Endothelial cell of umbilical vein (primary cell): ENCODE measurements around the gene BCAN. TPM values are rescaled to one million over a fixed set of nuclear protein-coding genes. Genes with fewer than 3 reads are reported as not detected.

Experiments used
- BruUV-seq: library from RNA; stranded (reverse); fragments of 400-500 nt; replicated peaks from 2 replicates; lab custom pipeline; 2021; lab: Mats Ljungman, UMichigan
- CTCF ChIA-PET: fragments of 300-600, 350-600 bp; sonication (Branson Sonifier 250); formaldehyde crosslinking; loops from one replicate; lab custom pipeline; 2021; ENCODE audit warnings: antibody characterized with exemption, inconsistent platforms; lab: Charles Lee
- POLR2A ChIA-PET: fragments of 300-600, 350-600 bp; sonication (Branson Sonifier 250); formaldehyde crosslinking; loops from one replicate; lab custom pipeline; 2021; ENCODE audit warnings: antibody characterized with exemption, inconsistent platforms; lab: Charles Lee
- DNase-seq: peaks from one replicate; pipeline ENCODE4 v3.0.0-alpha.2; 2011; ENCODE audit warnings: low read depth, low spot score
- FAIRE-seq: peaks from 2 replicates; lab custom pipeline; 2011; peaks lifted over from hg19 to GRCh38; lab: Jason Lieb, UNC
- H2AFZ ChIP-seq: 2 replicates; pipeline ENCODE4 v1.6.0; 2012; ENCODE audit warnings: low read depth, low read length, control low read depth, inconsistent platforms
- H3K27ac ChIP-seq: 2 replicates; pipeline ENCODE4 v1.5.1; 2011; ENCODE audit warnings: low read depth, mild to moderate bottlenecking, control low read depth, low read length, moderate library complexity; ENCODE audit not compliant: insufficient read depth
- H3K27me3 ChIP-seq, 2 experiments: 2 replicates each; pipeline versions ENCODE4 v1.6.0 to v1.6.1; 2011; ENCODE audit warnings: low read length in 2 of 2, mixed read lengths in 1 of 2; ENCODE audit not compliant: control insufficient read depth in 2 of 2, insufficient read depth in 2 of 2
- H3K36me3 ChIP-seq, 2 experiments: 2 replicates in 1 of 2; 3 replicates in 1 of 2; pipeline ENCODE4 v1.5.1; 2011; ENCODE audit warnings: low read length in 2 of 2, mild to moderate bottlenecking in 1 of 2, moderate library complexity in 1 of 2; ENCODE audit not compliant: control insufficient read depth in 2 of 2, insufficient read depth in 2 of 2; ENCODE audit errors: extremely low read depth in 1 of 2
- H3K4me1 ChIP-seq: 3 replicates; pipeline ENCODE4 v1.5.1; 2011; ENCODE audit warnings: mild to moderate bottlenecking, low read length; ENCODE audit not compliant: control insufficient read depth, insufficient read depth; ENCODE audit errors: extremely low read depth
- H3K4me2 ChIP-seq: 2 replicates; pipeline ENCODE4 v1.6.1; 2011; ENCODE audit warnings: low read length, control low read depth, mixed read lengths; ENCODE audit not compliant: insufficient read depth
- H3K4me3 ChIP-seq, 3 experiments: fragments of 200-600 bp in 1 of 3; sonication (generic), shearing (Covaris generic) in 1 of 3; replicated peaks in 1 of 3; 2 replicates each; pipeline ENCODE4 v1.5.1; 2011 to 2016; ENCODE audit warnings: control low read depth in 3 of 3, low read length in 3 of 3, mild to moderate bottlenecking in 2 of 3, inconsistent platforms in 1 of 3, low read depth in 1 of 3, moderate library complexity in 1 of 3; ENCODE audit not compliant: insufficient read depth in 1 of 3
- H3K79me2 ChIP-seq: 2 replicates; pipeline ENCODE4 v1.6.0; 2012; ENCODE audit warnings: low read length, inconsistent platforms; ENCODE audit not compliant: control insufficient read depth, insufficient read depth
- H3K9ac ChIP-seq: replicated peaks from 2 replicates; pipeline ENCODE3; 2011; ENCODE audit warnings: low read length, control low read depth; ENCODE audit not compliant: insufficient read depth; ENCODE audit errors: extremely low read depth
- H3K9me1 ChIP-seq: replicated peaks from 3 replicates; pipeline ENCODE4 v1.6.0; 2011; ENCODE audit warnings: mild to moderate bottlenecking, low read length; ENCODE audit not compliant: control insufficient read depth, insufficient read depth; ENCODE audit errors: extremely low read depth
- H3K9me3 ChIP-seq: replicated peaks from 2 replicates; pipeline ENCODE4 v1.5.1; 2012; ENCODE audit warnings: low read length, inconsistent platforms; ENCODE audit not compliant: control insufficient read depth, insufficient read depth
- H4K20me1 ChIP-seq: replicated peaks from 2 replicates; pipeline ENCODE3; 2011; ENCODE audit warnings: mild to moderate bottlenecking, low read length; ENCODE audit not compliant: control insufficient read depth, insufficient read depth; ENCODE audit errors: extremely low read depth
- EZH2 ChIP-seq: IDR thresholded peaks from 2 replicates; pipeline ENCODE4 v1.6.1; 2012; ENCODE audit warnings: borderline replicate concordance, low read depth, mild to moderate bottlenecking, moderate library complexity, low read length, inconsistent platforms; ENCODE audit not compliant: severe bottlenecking
- FOS ChIP-seq: IDR thresholded peaks from 2 replicates; pipeline ENCODE4 v1.6.1; 2011; ENCODE audit warnings: mild to moderate bottlenecking, low read length, moderate library complexity, borderline replicate concordance; ENCODE audit not compliant: insufficient read depth
- GATA2 ChIP-seq: IDR thresholded peaks from 2 replicates; pipeline ENCODE4 v1.7.0; 2011; ENCODE audit warnings: low read depth, mild to moderate bottlenecking, moderate library complexity, mixed read lengths, low read length; ENCODE audit not compliant: insufficient read length, insufficient read depth
- JUN ChIP-seq: IDR thresholded peaks from 2 replicates; pipeline ENCODE4 v1.6.1; 2011; ENCODE audit warnings: borderline replicate concordance, low read depth; ENCODE audit not compliant: insufficient read length, insufficient read depth
- MAX ChIP-seq: IDR thresholded peaks from 2 replicates; pipeline ENCODE4 v1.6.1; 2011; ENCODE audit not compliant: insufficient read depth, insufficient read length
- MYC ChIP-seq: IDR thresholded peaks from one replicate; pipeline ENCODE4 v1.6.1; 2011; ENCODE audit warnings: mild to moderate bottlenecking, low read depth, low read length
- POLR2A ChIP-seq: IDR thresholded peaks from 2 replicates; pipeline ENCODE4 v1.6.1; 2012; ENCODE audit warnings: low read depth, mild to moderate bottlenecking, control low read depth, low read length
- POLR2AphosphoS5 ChIP-seq: IDR thresholded peaks from 2 replicates; pipeline ENCODE4 v1.6.1; 2012; ENCODE audit warnings: low read depth, mild to moderate bottlenecking, control low read depth, low read length, moderate library complexity; ENCODE audit not compliant: insufficient read depth
- dilution Hi-C: fragments of 300-500 bp; cut with MboI; formaldehyde crosslinking; loops from one replicate; pipeline ENCODE4 v1.15.0; 2019; ENCODE audit warnings: low sequenced_read_pairs; ENCODE audit not compliant: extremely low pct_ligation_motif_present
- intact Hi-C: fragments of 100-400 bp; cut with micrococcal nuclease; formaldehyde crosslinking; loops from one replicate; pipeline ENCODE4 v1.10.0; 2022
- polyA plus RNA-seq, 4 experiments: library from polyadenylated mRNA; depleted of rRNA in 3 of 4; stranded (reverse) in 3 of 4; unstranded in 1 of 4; fragments of >200 nt; gene quantifications; 2 replicates each; pipeline versions ENCODE4 v1.2.1 to v1.2.3, GENCODE V29; 2011 to 2012; ENCODE audit warnings: missing spikeins in 1 of 4
- total RNA-seq: library from RNA; stranded (reverse); gene quantifications from 2 replicates; pipeline ENCODE4 v1.2.3, GENCODE V29; 2021
- TF ChIP-seq, protein P1 (sequence below), 2 donors: IDR thresholded peaks; 1 replicate in 1 of 2; 2 replicates in 1 of 2; pipeline ENCODE4 v1.5.1; 2011; ENCODE audit warnings: low read length in 2 of 2, mild to moderate bottlenecking in 2 of 2, moderate library complexity in 2 of 2, control low read depth in 1 of 2, inconsistent platforms in 1 of 2, low read depth in 1 of 2; ENCODE audit not compliant: insufficient read depth in 1 of 2; ENCODE audit errors: extremely low read depth in 1 of 2

The BCAN gene
- total and polyA plus RNA-seq, 2 donors (not counting 3 experiments of a cell fraction or from before 2014, with no cell fraction given) = 0.15 TPM; not detected in 1

GRCh38 chr1:156655904-156656516, 14.1 kb downstream of the BCAN start:
- TF ChIP-seq POLR2AphosphoS5 (no peak), MAX (no peak), MYC (no peak), EZH2 (no peak), POLR2A (no peak), GATA2 (no peak), JUN (no peak), FOS (no peak)
- TF ChIP-seq, protein P1, sequence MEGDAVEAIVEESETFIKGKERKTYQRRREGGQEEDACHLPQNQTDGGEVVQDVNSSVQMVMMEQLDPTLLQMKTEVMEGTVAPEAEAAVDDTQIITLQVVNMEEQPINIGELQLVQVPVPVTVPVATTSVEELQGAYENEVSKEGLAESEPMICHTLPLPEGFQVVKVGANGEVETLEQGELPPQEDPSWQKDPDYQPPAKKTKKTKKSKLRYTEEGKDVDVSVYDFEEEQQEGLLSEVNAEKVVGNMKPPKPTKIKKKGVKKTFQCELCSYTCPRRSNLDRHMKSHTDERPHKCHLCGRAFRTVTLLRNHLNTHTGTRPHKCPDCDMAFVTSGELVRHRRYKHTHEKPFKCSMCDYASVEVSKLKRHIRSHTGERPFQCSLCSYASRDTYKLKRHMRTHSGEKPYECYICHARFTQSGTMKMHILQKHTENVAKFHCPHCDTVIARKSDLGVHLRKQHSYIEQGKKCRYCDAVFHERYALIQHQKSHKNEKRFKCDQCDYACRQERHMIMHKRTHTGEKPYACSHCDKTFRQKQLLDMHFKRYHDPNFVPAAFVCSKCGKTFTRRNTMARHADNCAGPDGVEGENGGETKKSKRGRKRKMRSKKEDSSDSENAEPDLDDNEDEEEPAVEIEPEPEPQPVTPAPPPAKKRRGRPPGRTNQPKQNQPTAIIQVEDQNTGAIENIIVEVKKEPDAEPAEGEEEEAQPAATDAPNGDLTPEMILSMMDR (IDR thresholded peaks at IDR 0.05; ENCODE audit: extremely low read depth in 1 of 2, insufficient read depth in 1 of 2, low read depth in 1 of 2, low read length in 2 of 2) = no peak
- POLR2A ChIA-PET = no interaction called here
- H3K27me3 ChIP-seq = peaks cover 3 to 9% of the 10 kb centered on the region in 2 experiments
- H3K4me3 ChIP-seq = no peak overlapping the region
- H4K20me1 ChIP-seq = no peaks in the 10 kb centered on the region
- no peak overlapping the region for H3K27ac ChIP-seq
- dilution Hi-C loops (no loop called here), intact Hi-C loops (no loop called here)
- no peaks in the 10 kb centered on the region for H3K79me2 ChIP-seq
- BruUV-seq = no TSS peak
- no peaks in the 10 kb centered on the region for H3K9me3 ChIP-seq
- FAIRE-seq (no peak), DNase-seq (no peak)
- peaks cover 28% of the 10 kb centered on the region for H3K4me1 ChIP-seq
- H3K9me1 ChIP-seq = no peaks in the 10 kb centered on the region
- no peaks in the 10 kb centered on the region for H3K36me3 ChIP-seq
- H3K4me2 ChIP-seq = no peak overlapping the region
- H3K9ac ChIP-seq = no peak overlapping the region
- no peak overlapping the region for H2AFZ ChIP-seq
- CTCF ChIA-PET = interaction anchor here (0.8 to 8.7 kb wide), 8 partner anchors 13 to 175 kb away, joined by 3 to 237 read pairs (median 8); partner anchors contain the start of genes HAPLN2 and NES
